HEK293 (cell line): ENCODE results near the gene IGFBP7.

Source experiments
- CTCF ChIA-PET: fragments of 350-600 bp; formaldehyde crosslinking; extraction: SDS; loops from one replicate; lab custom pipeline; 2021; ENCODE audit warnings: antibody characterized with exemption; lab: Yijun Ruan, JAX
- POLR2A ChIA-PET: fragments of 300-600 bp; formaldehyde crosslinking; extraction: SDS; loops from one replicate; lab custom pipeline; 2020; ENCODE audit warnings: antibody characterized with exemption, inconsistent platforms; lab: Yijun Ruan, JAX
- H3K27ac ChIP-seq: fragments of 200-500 bp; sonication (Bioruptor generic); 2 replicates; pipeline ENCODE4 v1.5.1; 2014; ENCODE audit warnings: low read depth, low read length, control low read depth, inconsistent platforms; ENCODE audit errors: extremely low read depth
- H3K36me3 ChIP-seq, 2 experiments: fragments of 200-500 bp in 1 of 2; sonication (Bioruptor generic) in 1 of 2; 1 replicate in 1 of 2; 2 replicates in 1 of 2; pipeline ENCODE4 v1.5.1; 2014 to 2017; ENCODE audit warnings: inconsistent platforms in 2 of 2, low read length in 2 of 2; ENCODE audit not compliant: control insufficient read depth in 2 of 2, insufficient read depth in 1 of 2
- H3K4me1 ChIP-seq: fragments of 200-500 bp; sonication (Bioruptor generic); 2 replicates; pipeline ENCODE4 v1.5.1; 2014; ENCODE audit warnings: mild to moderate bottlenecking, low read length, inconsistent platforms; ENCODE audit not compliant: control insufficient read depth, insufficient read depth
- H3K4me3 ChIP-seq: 2 replicates; pipeline ENCODE4 v1.5.1; 2011; ENCODE audit warnings: low read depth, mild to moderate bottlenecking, control low read depth, low read length, moderate library complexity
- H3K9me3 ChIP-seq: fragments of 200-500 bp; sonication (Bioruptor generic); 2 replicates; pipeline ENCODE4 v1.5.1; 2014; ENCODE audit warnings: low read depth, low read length, inconsistent platforms; ENCODE audit not compliant: control insufficient read depth, insufficient read depth
- HOXD13 ChIP-seq: sonication (generic); formaldehyde crosslinking; IDR thresholded peaks from 2 replicates; pipeline ENCODE4 v1.8.0; 2022; ENCODE audit warnings: missing genetic modification reagents, borderline replicate concordance
- MZF1 ChIP-seq: fragments of 450-650 bp; formaldehyde crosslinking; IDR thresholded peaks from 2 replicates; pipeline ENCODE4 v1.5.1; 2017; ENCODE audit warnings: missing biosample characterization, missing genetic modification characterization, borderline replicate concordance
- OSR2 ChIP-seq: fragments of 450-650 bp; formaldehyde crosslinking; IDR thresholded peaks from 2 replicates; pipeline ENCODE4 v1.5.1; 2016; ENCODE audit warnings: missing biosample characterization, missing genetic modification characterization
- OVOL3 ChIP-seq: fragments of 450-650 bp; formaldehyde crosslinking; IDR thresholded peaks from 2 replicates; pipeline ENCODE4 v1.5.1; 2016; ENCODE audit warnings: missing biosample characterization, missing genetic modification characterization
- SCRT1 ChIP-seq: fragments of 450-650 bp; formaldehyde crosslinking; IDR thresholded peaks from 2 replicates; pipeline ENCODE4 v1.5.1; 2016; ENCODE audit warnings: missing biosample characterization, missing genetic modification characterization, borderline replicate concordance
- SP2 ChIP-seq: fragments of 450-650 bp; formaldehyde crosslinking; IDR thresholded peaks from 2 replicates; pipeline ENCODE4 v1.5.1; 2016; ENCODE audit warnings: missing biosample characterization, missing genetic modification characterization
- SP3 ChIP-seq: fragments of 450-650 bp; formaldehyde crosslinking; IDR thresholded peaks from 2 replicates; pipeline ENCODE4 v1.5.1; 2016; ENCODE audit warnings: missing biosample characterization, missing genetic modification characterization
- SP7 ChIP-seq: fragments of 450-650 bp; formaldehyde crosslinking; IDR thresholded peaks from 2 replicates; pipeline ENCODE4 v1.5.1; 2016; ENCODE audit warnings: missing biosample characterization, missing genetic modification characterization
- TSHZ1 ChIP-seq: fragments of 450-650 bp; formaldehyde crosslinking; IDR thresholded peaks from 2 replicates; pipeline ENCODE4 v1.5.1; 2016; ENCODE audit warnings: missing biosample characterization, missing genetic modification characterization, borderline replicate concordance
- ZBTB20 ChIP-seq: fragments of 450-650 bp; formaldehyde crosslinking; IDR thresholded peaks from 2 replicates; pipeline ENCODE4 v1.5.1; 2016; ENCODE audit warnings: missing biosample characterization, missing genetic modification characterization
- ZBTB26 ChIP-seq: fragments of 450-650 bp; formaldehyde crosslinking; optimal IDR thresholded peaks from 2 replicates; pipeline ENCODE3; 2016; ENCODE audit warnings: missing biosample characterization, mild to moderate bottlenecking, missing genetic modification characterization
- ZFP69B ChIP-seq: fragments of 450-650 bp; formaldehyde crosslinking; IDR thresholded peaks from 2 replicates; pipeline ENCODE4 v1.5.1; 2016; ENCODE audit warnings: missing biosample characterization, missing genetic modification characterization
- ZNF114 ChIP-seq: fragments of 450-650 bp; formaldehyde crosslinking; IDR thresholded peaks from 2 replicates; pipeline ENCODE4 v1.5.0; 2017; ENCODE audit warnings: missing biosample characterization, missing genetic modification characterization
- ZNF146 ChIP-seq: fragments of 450-650 bp; formaldehyde crosslinking; IDR thresholded peaks from 2 replicates; pipeline ENCODE4 v1.5.1; 2016; ENCODE audit warnings: missing biosample characterization, missing genetic modification characterization
- ZNF174 ChIP-seq: fragments of 450-650 bp; formaldehyde crosslinking; IDR thresholded peaks from 2 replicates; pipeline ENCODE4 v1.5.0; 2017; ENCODE audit warnings: missing biosample characterization, mild to moderate bottlenecking, missing genetic modification characterization
- ZNF184 ChIP-seq: fragments of 450-650 bp; IDR thresholded peaks from 2 replicates; pipeline ENCODE4 v1.5.1; 2018; ENCODE audit warnings: missing biosample characterization, mild to moderate bottlenecking, missing genetic modification characterization
- ZNF302 ChIP-seq: fragments of 450-650 bp; formaldehyde crosslinking; IDR thresholded peaks from 2 replicates; pipeline ENCODE4 v1.5.1; 2016; ENCODE audit warnings: missing biosample characterization, missing genetic modification characterization, low read depth
- ZNF37A ChIP-seq: fragments of 450-650 bp; IDR thresholded peaks from 2 replicates; pipeline ENCODE4 v1.5.1; 2018; ENCODE audit warnings: missing biosample characterization, missing genetic modification characterization
- ZNF501 ChIP-seq: fragments of 450-650 bp; formaldehyde crosslinking; IDR thresholded peaks from 2 replicates; pipeline ENCODE4 v1.5.1; 2016; ENCODE audit warnings: missing biosample characterization, missing genetic modification characterization
- ZNF529 ChIP-seq: fragments of 450-650 bp; formaldehyde crosslinking; IDR thresholded peaks from 2 replicates; pipeline ENCODE4 v1.5.1; 2017; ENCODE audit warnings: missing genetic modification characterization, missing biosample characterization; ENCODE audit not compliant: insufficient replicate concordance
- ZNF530 ChIP-seq: fragments of 450-650 bp; formaldehyde crosslinking; IDR thresholded peaks from 2 replicates; pipeline ENCODE4 v1.5.1; 2016; ENCODE audit warnings: low read depth, missing biosample characterization, missing genetic modification characterization
- ZNF626 ChIP-seq: fragments of 450-650 bp; sonication (Bioruptor Pico); formaldehyde crosslinking; IDR thresholded peaks from 2 replicates; pipeline ENCODE4 v1.5.1; 2018; ENCODE audit warnings: missing biosample characterization, missing genetic modification characterization, inconsistent platforms
- ZNF670 ChIP-seq: fragments of 450-650 bp; formaldehyde crosslinking; IDR thresholded peaks from 2 replicates; pipeline ENCODE4 v1.5.1; 2016; ENCODE audit warnings: missing biosample characterization, missing genetic modification characterization, low read depth
- ZNF791 ChIP-seq: fragments of 450-650 bp; formaldehyde crosslinking; IDR thresholded peaks from 2 replicates; pipeline ENCODE4 v1.5.1; 2016; ENCODE audit warnings: missing biosample characterization, missing genetic modification characterization
- ZSCAN16 ChIP-seq: fragments of 450-650 bp; formaldehyde crosslinking; IDR thresholded peaks from 2 replicates; pipeline ENCODE4 v1.5.1; 2016; ENCODE audit warnings: missing biosample characterization, missing genetic modification characterization
- ZSCAN23 ChIP-seq: fragments of 450-650 bp; formaldehyde crosslinking; IDR thresholded peaks from 2 replicates; pipeline ENCODE4 v1.5.1; 2016; ENCODE audit warnings: missing biosample characterization, missing genetic modification characterization
- TF ChIP-seq, protein P1 (sequence below): fragments of 450-650 bp; formaldehyde crosslinking; IDR thresholded peaks from 2 replicates; pipeline ENCODE4 v1.5.1; 2016; ENCODE audit warnings: missing biosample characterization, missing genetic modification characterization

IGFBP7 gene

DNA sequence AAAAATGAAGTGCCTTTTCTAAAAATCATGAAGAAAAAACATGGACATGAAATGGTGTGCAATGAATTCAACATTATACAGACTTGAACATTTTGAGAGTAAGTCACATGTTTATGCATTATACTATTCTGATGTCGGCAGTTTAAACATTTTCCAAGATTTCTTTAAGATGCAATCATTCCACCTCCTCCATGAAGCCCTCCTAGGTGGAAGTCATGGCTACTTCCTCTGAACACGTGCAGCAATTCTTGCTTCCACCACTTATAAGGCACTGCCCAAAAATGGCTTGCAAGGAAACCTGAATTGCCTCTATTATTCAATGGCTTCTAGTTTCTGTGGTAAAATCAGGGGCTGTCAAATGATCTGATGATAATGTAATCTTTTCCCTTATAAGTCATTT lies 25.8 kb downstream of the IGFBP7 start (continued):
- no peak for TF ChIP-seq ZNF791
- no peak for TF ChIP-seq ZNF146 (tag by site-specific recombination)
- TF ChIP-seq ZNF501 (tag by site-specific recombination) = no peak
- TF ChIP-seq OSR2 = no peak
- TF ChIP-seq SP2 (tag by site-specific recombination) = no peak
- TF ChIP-seq ZNF184 (tag by site-specific recombination) = no peak
- no peak for TF ChIP-seq ZBTB26 (tag by site-specific recombination)

- no peaks in the 10 kb centered on the region for H3K36me3 ChIP-seq
- no peak overlapping the region for H3K4me3 ChIP-seq
- H3K27ac ChIP-seq = no peak overlapping the region
- no peaks in the 10 kb centered on the region for H3K9me3 ChIP-seq
- no peak for TF ChIP-seq ZSCAN16 (tag by site-specific recombination)
- TF ChIP-seq ZSCAN23 (tag by site-specific recombination) = no peak
- TF ChIP-seq SCRT1 (tag by site-specific recombination) = no peak
- no peak for TF ChIP-seq HOXD13 (CRISPR knock-in tag)
- TF ChIP-seq, protein P1, sequence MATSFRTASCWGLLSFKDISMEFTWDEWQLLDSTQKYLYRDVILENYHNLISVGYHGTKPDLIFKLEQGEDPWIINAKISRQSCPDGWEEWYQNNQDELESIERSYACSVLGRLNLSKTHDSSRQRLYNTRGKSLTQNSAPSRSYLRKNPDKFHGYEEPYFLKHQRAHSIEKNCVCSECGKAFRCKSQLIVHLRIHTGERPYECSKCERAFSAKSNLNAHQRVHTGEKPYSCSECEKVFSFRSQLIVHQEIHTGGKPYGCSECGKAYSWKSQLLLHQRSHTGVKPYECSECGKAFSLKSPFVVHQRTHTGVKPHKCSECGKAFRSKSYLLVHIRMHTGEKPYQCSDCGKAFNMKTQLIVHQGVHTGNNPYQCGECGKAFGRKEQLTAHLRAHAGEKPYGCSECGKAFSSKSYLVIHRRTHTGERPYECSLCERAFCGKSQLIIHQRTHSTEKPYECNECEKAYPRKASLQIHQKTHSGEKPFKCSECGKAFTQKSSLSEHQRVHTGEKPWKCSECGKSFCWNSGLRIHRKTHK = no peak
- no peak for TF ChIP-seq MZF1 (tag by site-specific recombination)
- TF ChIP-seq ZFP69B = no peak
- TF ChIP-seq ZNF530 (tag by site-specific recombination) = no peak
- TF ChIP-seq OVOL3 (tag by site-specific recombination) = no peak
- no peak for TF ChIP-seq ZBTB20
- TF ChIP-seq TSHZ1 (tag by site-specific recombination) = no peak
- TF ChIP-seq SP7 (tag by site-specific recombination) = no peak
- TF ChIP-seq ZNF529 (tag by site-specific recombination) = no peak
- no peak for TF ChIP-seq ZNF670 (tag by site-specific recombination)
- no peak for TF ChIP-seq ZNF37A (tag by site-specific recombination)
- no peak for TF ChIP-seq ZNF114 (tag by site-specific recombination)
- TF ChIP-seq ZNF174 = no peak
- TF ChIP-seq ZNF626 (tag by site-specific recombination) = no peak
- TF ChIP-seq ZNF302 (tag by site-specific recombination) = no peak
- TF ChIP-seq SP3 (tag by site-specific recombination) = no peak
- TF ChIP-seq, all 188 proteins: peak for 0
- CTCF ChIA-PET = interaction anchor here (0.7 to 1.5 kb wide), 3 partner anchors 45 to 517 kb away, joined by 3 read pairs; no protein-coding TSS in a partner anchor
- POLR2A ChIA-PET = no interaction called here
- H3K4me1 ChIP-seq = peaks cover 8% of the 10 kb centered on the region
These were observed 27.1 kb downstream of the IGFBP7 start for GRCh38 chr4:57083090-57083489.
